Measurements from ENCODE around the gene MRPL34. TPM values are rescaled to one million over a fixed set of nuclear protein-coding genes. Genes with fewer than 3 reads are reported as not detected.

Gene MRPL34
- total and polyA plus RNA-seq, 9 of the 15 experiments (the other 6 are each of a cell fraction or from before 2014, with no cell fraction given), result 11.5 to 256 (median 72.5) TPM

DNA sequence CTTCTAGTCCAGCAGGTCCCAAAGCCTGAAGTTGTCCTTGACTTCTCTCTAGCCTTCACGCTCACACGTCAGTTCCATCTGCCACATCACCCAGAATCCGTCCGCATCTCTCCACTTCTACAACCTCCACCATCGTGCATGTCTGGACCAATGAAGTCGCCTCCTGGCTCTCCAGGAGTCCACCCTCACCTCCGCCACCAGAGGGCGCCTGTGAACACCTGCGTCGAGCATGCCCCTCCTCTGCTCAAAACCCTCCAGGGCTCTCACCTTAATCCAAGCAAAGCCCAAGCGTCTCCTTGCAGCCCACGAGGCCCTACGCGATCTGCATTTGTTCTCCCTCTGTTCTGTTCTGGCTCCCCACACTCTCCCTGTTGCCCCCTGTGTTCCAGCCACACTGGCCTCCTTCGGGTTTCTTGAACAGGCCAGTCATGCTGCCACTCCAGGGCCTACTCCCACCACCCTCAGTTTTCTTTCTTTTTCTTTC is 44.8 kb upstream of the MRPL34 start (continued):
- TF ChIP-seq, protein P1, sequence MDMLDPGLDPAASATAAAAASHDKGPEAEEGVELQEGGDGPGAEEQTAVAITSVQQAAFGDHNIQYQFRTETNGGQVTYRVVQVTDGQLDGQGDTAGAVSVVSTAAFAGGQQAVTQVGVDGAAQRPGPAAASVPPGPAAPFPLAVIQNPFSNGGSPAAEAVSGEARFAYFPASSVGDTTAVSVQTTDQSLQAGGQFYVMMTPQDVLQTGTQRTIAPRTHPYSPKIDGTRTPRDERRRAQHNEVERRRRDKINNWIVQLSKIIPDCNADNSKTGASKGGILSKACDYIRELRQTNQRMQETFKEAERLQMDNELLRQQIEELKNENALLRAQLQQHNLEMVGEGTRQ (CRISPR knock-in tag; IDR thresholded peaks at IDR 0.05), result no peak
- TF ChIP-seq PHB2 (IDR thresholded peaks at IDR 0.05; ENCODE audit: low read depth) (no peak), PTTG1 (tag; IDR thresholded peaks at IDR 0.05; ENCODE audit: low read depth) (no peak), KDM4B (IDR thresholded peaks at IDR 0.05; ENCODE audit: borderline replicate concordance in 2 of 2, low read depth in 1 of 2) (no peak), ZBTB7A (IDR thresholded peaks at IDR 0.05; ENCODE audit: borderline replicate concordance, control insufficient read depth, low read depth, low read length) (peak; percentile 56; the same call in 1 of the 2 replicates), NUFIP1 (IDR thresholded peaks at IDR 0.05; ENCODE audit: partially characterized antibody) (no peak), CHD2 (IDR thresholded peaks at IDR 0.05; ENCODE audit: low read depth, low read length) (no peak), TFAM (CRISPR knock-in tag; conservative IDR thresholded peaks at IDR 0.05) (no peak), RAD21 (CRISPR knock-in tag; conservative IDR thresholded peaks at IDR 0.05 in 1 of 2, IDR thresholded peaks at IDR 0.05 in 1 of 2) (peak; percentile 56 to 74), ZNF384 (IDR thresholded peaks at IDR 0.05; ENCODE audit: low read depth, low read length) (peak; percentile 67), GTF2A2 (tag; IDR thresholded peaks at IDR 0.05) (no peak), HDAC3 (IDR thresholded peaks at IDR 0.05; ENCODE audit: borderline replicate concordance, partially characterized antibody) (no peak), KAT8 (IDR thresholded peaks at IDR 0.05; ENCODE audit: low read depth) (no peak), GTF2B (IDR thresholded peaks at IDR 0.05; ENCODE audit: extremely low read depth, insufficient read length) (no peak), E2F5 (CRISPR knock-in tag; IDR thresholded peaks at IDR 0.05) (no peak), NFIC (IDR thresholded peaks at IDR 0.05) (no peak), CREB3 (tag; conservative IDR thresholded peaks at IDR 0.05; ENCODE audit: low read depth) (no peak), ZNF436 (CRISPR knock-in tag; IDR thresholded peaks at IDR 0.05) (no peak), THRB (CRISPR knock-in tag; conservative IDR thresholded peaks at IDR 0.05) (no peak), CEBPB (tag; IDR thresholded peaks at IDR 0.05) (no peak)
- TF ChIP-seq, protein P2, sequence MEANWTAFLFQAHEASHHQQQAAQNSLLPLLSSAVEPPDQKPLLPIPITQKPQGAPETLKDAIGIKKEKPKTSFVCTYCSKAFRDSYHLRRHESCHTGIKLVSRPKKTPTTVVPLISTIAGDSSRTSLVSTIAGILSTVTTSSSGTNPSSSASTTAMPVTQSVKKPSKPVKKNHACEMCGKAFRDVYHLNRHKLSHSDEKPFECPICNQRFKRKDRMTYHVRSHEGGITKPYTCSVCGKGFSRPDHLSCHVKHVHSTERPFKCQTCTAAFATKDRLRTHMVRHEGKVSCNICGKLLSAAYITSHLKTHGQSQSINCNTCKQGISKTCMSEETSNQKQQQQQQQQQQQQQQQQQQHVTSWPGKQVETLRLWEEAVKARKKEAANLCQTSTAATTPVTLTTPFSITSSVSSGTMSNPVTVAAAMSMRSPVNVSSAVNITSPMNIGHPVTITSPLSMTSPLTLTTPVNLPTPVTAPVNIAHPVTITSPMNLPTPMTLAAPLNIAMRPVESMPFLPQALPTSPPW (CRISPR knock-in tag; IDR thresholded peaks at IDR 0.05), result peak; percentile 83

Data from K562 (cell line).